ENCODE data around the gene STK10.

STK10 gene

DNA sequence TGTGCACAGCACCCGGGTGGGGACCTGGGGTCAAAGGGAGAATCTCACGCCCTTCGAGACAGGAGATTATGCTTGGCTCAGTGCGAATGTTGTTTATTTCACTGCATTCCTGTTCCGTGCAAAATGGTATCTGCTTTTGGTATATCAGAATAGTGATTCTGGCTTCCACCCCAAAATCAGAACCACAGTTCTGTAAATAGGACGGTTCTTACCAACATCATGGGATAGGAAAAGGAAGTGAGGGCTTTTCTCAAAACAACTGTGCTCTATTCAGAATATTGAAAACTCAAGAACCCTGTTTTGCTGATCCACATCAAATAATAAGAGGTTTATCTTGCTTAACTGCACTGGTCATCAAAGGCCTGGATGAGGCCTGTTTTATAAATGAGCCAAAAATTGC lies 129.9 kb downstream of the STK10 start:
- DNase-seq (ENCODE audit: low spot score) = no peak
- TF ChIP-seq, protein P1, sequence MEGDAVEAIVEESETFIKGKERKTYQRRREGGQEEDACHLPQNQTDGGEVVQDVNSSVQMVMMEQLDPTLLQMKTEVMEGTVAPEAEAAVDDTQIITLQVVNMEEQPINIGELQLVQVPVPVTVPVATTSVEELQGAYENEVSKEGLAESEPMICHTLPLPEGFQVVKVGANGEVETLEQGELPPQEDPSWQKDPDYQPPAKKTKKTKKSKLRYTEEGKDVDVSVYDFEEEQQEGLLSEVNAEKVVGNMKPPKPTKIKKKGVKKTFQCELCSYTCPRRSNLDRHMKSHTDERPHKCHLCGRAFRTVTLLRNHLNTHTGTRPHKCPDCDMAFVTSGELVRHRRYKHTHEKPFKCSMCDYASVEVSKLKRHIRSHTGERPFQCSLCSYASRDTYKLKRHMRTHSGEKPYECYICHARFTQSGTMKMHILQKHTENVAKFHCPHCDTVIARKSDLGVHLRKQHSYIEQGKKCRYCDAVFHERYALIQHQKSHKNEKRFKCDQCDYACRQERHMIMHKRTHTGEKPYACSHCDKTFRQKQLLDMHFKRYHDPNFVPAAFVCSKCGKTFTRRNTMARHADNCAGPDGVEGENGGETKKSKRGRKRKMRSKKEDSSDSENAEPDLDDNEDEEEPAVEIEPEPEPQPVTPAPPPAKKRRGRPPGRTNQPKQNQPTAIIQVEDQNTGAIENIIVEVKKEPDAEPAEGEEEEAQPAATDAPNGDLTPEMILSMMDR (IDR thresholded peaks at IDR 0.05; ENCODE audit: extremely low read depth, missing control alignments) = no peak

- TF ChIP-seq, protein P1 (IDR thresholded peaks at IDR 0.05; ENCODE audit: extremely low read depth, missing control alignments) = no peak
- DNase-seq (ENCODE audit: low spot score) = no peak
These were observed 132.0 kb downstream of the STK10 start for GRCh38 chr5:172055996-172056395.

DNA sequence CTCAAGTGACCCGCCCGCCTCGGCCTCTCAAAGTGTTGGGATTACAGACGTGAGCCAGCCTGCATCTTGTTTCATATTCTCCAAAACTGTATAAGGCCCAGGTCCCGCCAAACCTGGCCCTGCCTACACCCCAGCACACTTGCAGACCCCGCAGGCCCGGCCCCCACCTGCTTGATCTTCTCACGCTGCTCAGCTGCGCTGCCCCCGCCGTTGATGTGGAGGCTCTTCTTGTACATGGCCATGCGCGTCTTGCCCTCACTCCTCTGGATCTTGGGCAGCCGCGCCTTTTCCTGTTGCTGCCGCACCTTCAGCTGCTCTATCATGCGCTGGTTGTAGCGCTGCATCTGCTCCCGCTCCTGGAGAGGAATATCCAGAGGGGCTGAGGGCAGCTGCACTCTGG lies 132.6 kb downstream of the STK10 start:
- DNase-seq (ENCODE audit: low spot score) = no peak
- TF ChIP-seq, protein P1 (IDR thresholded peaks at IDR 0.05; ENCODE audit: extremely low read depth, missing control alignments) = no peak

GRCh38 chr5:172054611-172055153 lies 133.3 kb downstream of the STK10 start:
- no peak for DNase-seq (ENCODE audit: low spot score)
- TF ChIP-seq, protein P1 (IDR thresholded peaks at IDR 0.05; ENCODE audit: extremely low read depth, missing control alignments) = no peak

GRCh38 chr5:172052450-172053236 lies 135.4 kb downstream of the STK10 start:
- TF ChIP-seq, protein P1 (IDR thresholded peaks at IDR 0.05; ENCODE audit: extremely low read depth, missing control alignments) = no peak
- DNase-seq (ENCODE audit: low spot score) = no peak

DNA sequence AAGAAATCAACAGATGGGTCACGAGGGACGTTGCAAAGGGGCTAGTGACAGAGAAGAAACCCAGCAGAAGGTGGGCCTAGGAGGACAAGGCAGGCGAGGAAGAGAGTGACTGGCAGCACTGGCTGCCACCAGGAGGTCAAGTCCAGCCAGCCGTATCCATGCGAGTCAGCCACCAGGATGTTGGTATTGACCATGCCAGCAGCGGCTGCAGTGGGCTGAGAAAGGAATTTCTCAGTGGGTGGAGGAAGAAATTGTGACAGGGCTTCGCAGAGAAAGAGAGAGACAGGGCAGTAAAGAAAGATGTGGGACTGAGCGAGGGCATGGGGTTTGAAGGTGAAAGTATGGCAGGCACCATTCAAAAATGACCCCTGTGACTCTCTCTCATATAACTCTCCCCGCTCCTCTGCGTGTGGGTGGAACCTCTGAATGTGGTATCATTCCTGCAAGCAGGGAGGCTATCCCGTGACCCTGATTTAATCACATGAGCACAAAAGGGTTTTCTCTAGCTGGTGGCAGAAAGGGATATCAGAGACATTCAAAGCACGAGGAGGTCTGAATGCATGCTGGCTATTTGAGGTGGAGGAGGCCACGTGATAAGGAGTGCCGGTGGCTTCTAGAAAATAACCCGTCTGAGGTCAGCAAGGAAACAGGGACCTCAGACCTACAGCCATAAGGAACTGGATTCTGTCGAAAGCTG lies 136.2 kb downstream of the STK10 start:
- DNase-seq (ENCODE audit: low spot score) = no peak
- TF ChIP-seq, protein P1 (IDR thresholded peaks at IDR 0.05; ENCODE audit: extremely low read depth, missing control alignments) = no peak

DNA sequence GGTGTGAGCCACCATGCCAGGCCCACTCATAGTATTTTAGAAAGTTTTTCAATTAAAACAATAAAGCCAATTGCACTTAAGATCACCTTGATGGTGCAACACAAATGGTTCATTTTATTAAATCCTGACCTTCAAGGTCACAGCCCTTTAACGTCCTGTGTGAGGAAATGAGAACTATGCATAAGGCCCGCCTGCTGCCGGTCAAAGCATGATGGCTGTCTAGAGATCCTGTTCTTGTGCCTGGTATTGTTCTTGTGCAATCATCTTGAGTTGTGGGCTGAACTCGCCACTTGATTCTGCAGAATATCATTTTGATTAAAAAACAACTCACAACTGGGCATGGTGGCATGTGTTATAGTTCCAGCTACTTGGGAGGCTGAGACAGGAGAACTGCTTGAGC lies 137.9 kb downstream of the STK10 start:
- no peak for DNase-seq (ENCODE audit: low spot score)
- TF ChIP-seq, protein P1 (IDR thresholded peaks at IDR 0.05; ENCODE audit: extremely low read depth, missing control alignments) = no peak
